CD4-positive, alpha-beta T cell treated with Interleukin-4 for 4 hours (primary cell): ENCODE results near the gene TNNC2.
A peak's percentile ranks its signal among the peaks of the same experiment; 100 is the strongest.
"Not testable (repeated sequence)": the region's sequence is repeated elsewhere in the genome, so short reads cannot be mapped to it uniquely, and the experiment has no call there.

Source experiments
- DNase-seq: peaks from one replicate; pipeline ENCODE4 v3.0.0-alpha.2; 2020

The TNNC2 gene

GRCh38 chr20:45848421-45848820 is 21.3 kb upstream of the TNNC2 start:
- no peak for DNase-seq

DNA sequence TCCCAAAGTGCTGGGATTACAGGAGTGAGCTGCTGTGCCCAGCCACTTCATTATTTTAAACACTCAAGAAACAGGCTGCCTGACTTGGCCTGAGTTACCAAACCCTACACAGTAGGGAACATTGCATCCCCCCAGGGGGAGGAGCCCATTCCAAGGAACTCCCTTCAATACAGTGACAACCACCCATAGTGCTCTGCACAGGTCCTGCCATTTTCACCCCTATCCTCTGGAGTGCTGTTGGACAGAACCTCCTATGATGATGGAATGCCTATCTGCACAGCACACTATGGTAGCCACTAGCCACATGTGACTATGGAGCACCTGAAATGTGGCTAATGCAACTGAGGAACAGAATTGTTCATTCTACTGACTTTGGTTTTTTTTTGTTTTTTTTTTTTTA is 18.3 kb upstream of the TNNC2 start:
- no peak for DNase-seq

- no peak for DNase-seq
Measured at GRCh38 chr20:45843506-45843905, 16.4 kb upstream of the TNNC2 start.

DNA sequence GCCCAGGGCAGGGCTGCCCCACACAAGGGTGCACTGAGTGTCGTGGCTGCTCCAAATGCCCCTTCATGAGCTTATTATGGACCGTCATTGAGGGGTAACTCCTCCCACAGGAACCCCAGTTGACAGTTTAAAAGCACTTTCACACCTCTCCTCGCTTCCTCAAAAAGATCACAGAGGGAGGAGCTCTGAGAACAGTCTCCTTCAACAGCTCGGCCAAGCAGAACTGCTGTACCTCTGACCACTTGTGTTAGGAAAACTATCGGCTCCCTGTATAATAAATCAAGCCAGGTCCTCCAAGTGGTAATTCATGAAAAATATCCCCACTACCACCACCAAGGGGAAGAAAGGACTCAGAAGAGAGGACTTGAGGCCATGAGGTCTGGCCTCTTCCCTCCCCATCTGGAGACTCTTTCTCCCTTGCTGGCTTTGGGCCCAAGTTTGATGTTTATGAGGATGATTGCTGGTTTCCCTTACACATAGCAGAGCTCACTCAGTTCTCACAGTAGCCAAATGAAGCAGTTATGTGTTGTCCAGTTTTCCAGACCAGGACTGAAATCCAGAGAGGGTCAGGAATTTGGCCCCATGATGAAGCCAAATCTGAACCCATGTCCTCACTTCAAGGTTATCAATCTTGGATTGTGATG is 15.2 kb upstream of the TNNC2 start:
- peak; percentile 5 for DNase-seq

DNA sequence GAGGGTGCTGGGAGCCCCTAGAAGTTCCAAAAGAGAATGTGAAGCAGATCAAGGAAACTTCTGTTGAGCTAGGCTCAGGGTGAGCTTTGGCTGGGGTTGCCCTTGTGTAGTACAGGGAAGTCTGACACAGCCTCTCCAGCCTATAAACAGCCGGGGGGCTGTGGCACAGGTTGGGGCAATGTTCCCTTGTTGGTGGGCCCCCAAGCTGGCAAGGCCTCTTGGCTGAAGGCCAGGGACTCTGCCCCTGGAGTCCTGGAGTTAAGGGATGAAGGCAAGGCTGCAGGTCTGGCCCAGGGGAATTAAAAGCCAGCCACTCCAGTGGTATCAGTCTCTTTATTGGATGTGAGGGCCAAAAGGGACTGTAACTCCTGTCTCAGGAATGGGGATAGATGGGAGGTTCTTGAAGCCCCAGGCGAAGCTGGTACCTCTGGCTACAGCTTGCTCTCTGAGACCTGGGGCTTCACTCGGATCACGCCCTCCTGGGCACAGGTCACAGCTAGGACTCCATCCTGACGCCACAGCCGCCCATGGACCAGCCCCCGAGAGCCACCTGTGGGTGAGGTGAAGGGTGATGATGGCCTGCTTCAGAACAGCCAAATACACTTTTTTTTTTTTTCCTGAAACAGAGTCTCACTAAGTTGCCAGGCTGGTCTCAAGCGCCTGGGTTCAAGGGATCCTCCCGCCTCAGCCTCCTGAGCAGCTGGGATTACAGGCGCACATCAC is 14.5 kb upstream of the TNNC2 start:
- no peak for DNase-seq

DNA sequence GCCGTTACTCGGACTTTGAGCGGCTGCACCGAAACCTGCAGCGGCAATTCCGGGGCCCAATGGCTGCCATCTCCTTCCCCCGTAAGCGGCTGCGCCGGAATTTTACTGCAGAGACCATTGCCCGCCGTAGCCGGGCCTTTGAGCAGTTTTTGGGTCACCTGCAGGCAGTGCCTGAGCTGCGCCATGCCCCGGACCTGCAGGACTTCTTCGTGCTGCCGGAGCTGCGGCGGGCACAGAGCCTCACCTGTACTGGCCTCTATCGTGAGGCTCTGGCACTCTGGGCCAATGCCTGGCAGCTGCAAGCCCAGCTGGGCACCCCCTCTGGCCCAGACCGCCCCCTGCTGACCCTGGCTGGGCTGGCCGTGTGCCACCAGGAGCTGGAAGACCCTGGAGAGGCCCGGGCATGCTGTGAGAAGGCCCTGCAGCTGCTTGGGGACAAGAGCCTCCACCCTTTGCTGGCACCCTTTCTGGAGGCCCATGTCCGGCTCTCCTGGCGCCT is 13.6 kb upstream of the TNNC2 start:
- DNase-seq: no peak

GRCh38 chr20:45836841-45837240 is 9.7 kb upstream of the TNNC2 start:
- no peak for DNase-seq

GRCh38 chr20:45835825-45836224 is 8.7 kb upstream of the TNNC2 start:
- DNase-seq: no peak

- DNase-seq: no peak
Measured at GRCh38 chr20:45835329-45835765, 8.2 kb upstream of the TNNC2 start.

DNA sequence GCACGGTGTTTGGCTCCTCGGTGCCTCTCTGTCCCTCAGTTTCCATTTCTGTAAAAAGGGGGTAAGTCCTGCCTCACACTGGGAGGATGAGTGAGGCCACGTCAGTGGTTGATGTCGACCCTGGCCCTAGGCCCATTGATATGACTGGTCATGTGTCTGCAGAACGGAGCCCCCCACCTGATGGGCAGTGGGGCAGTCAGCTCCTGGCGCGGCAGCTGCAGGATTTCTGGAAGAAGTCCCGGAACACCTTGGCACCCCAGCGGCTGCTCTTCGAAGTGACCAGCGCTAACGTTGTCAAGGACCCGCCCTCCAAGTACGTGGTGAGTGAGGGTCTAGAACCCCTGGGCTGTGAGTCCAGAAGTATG is 7.7 kb upstream of the TNNC2 start:
- DNase-seq: no peak

DNA sequence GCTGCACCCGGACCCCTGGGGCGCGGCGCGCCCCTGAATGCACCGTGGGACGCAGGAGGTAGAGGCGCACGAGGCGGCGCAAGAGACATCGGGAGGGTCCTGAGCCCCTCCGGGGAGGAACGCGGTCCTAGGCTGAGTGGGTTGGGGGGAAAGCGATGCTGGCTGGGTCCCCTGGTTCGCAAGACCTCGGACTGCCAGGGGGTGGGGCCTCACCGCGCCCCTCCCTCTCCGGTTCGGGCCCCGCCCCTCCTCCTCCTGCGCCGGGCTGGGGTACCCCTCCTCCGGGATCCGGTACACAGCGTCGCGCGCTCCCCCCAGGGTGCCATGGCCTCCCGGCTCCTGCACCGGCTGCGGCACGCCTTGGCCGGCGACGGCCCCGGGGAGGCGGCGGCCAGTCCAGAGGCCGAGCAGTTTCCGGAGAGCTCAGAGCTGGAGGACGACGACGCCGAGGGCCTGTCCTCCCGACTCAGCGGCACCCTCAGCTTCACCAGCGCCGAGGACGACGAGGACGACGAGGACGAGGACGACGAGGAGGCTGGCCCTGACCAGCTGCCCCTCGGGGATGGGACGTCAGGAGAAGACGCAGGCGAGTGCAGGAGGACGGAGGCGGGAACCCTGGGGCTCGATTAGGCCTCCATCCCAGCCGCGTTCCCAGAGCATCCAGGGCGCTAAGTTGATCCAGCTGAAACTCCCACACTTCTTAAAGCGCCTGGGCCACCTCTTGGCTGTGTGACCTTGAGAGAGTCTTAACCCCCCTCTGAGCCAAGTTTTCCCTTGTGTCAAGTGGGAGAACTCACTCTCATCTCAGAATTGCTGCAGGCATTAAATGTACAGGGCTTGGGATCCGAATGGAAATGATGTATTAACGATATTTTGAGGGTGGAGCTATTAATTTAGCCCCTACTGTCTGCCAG is 7.0 kb upstream of the TNNC2 start:
- DNase-seq: peak; percentile 14

- DNase-seq: no peak
Measured at GRCh38 chr20:45833030-45833882, 6.1 kb upstream of the TNNC2 start, which contains the start of gene SNX21. Gene SNX21 (plus strand): TSS chr20:45833799. CDS start chr20:45833920, 121 bp downstream.

DNA sequence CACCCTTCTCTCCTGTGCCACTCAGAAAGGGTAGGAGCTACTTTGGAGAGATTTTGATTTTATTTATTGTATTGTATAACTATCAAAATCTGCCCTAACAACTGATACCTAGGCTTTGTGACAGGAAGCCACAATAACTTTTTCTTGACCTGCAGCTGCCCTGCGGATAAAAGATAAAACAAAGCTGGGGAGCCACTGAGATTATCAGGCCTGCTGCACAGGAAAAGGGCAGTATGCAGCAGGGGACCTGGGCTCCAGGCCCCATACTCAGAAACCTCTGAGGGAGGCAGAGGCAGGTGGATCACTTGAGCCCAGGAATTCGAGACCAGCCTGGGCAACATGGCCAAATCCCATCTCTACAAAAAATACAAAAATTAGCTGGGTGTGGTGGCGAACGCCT is 5.5 kb upstream of the TNNC2 start:
- no peak for DNase-seq

- DNase-seq: not testable (repeated sequence)
Measured at GRCh38 chr20:45829673-45830106, 2.6 kb upstream of the TNNC2 start.

- DNase-seq: no peak
Measured at GRCh38 chr20:45828589-45828988, 1.5 kb upstream of the TNNC2 start.

- DNase-seq: no peak
Measured at GRCh38 chr20:45827712-45828111, 600 bp upstream of the TNNC2 start.

DNA sequence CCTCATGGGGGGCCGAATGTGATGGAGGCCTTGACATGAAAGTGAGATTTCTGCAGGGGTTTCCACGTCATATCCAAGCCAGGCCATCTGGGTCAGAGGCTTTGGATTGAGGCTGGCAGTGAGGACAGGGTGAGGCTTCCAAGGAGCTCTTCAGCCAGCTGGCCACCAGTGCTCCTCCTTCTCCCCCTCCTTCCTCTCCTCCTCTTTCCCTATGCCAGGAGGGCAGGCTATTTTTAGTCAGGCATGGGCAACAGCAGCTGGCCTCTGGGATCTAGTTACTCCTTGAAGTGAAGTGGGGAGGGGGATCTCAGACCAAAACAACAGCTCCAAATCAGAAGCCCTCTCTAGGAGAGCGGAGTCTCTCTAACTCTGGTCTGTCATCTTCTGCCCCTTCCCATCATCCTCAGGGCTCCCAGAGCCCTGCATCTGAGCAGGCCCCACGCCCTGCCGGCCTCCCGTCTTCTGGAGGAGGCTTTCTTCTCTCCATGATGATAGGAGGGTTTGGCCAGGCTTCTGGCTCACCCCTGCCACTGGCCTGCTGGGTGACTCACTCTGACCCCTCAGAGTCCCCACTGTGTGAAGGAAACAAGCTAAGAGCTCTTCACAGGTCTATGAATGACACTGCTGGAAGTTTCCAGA is 612 bp downstream of the TNNC2 start:
- no peak for DNase-seq

- peak; percentile 50 for DNase-seq
Measured at GRCh38 chr20:45823949-45824835, 2.9 kb downstream of the TNNC2 start.

- no peak for DNase-seq
Measured at GRCh38 chr20:45822857-45823256, 4.3 kb downstream of the TNNC2 start.

GRCh38 chr20:45821947-45822346 is 5.2 kb downstream of the TNNC2 start:
- DNase-seq: no peak

DNA sequence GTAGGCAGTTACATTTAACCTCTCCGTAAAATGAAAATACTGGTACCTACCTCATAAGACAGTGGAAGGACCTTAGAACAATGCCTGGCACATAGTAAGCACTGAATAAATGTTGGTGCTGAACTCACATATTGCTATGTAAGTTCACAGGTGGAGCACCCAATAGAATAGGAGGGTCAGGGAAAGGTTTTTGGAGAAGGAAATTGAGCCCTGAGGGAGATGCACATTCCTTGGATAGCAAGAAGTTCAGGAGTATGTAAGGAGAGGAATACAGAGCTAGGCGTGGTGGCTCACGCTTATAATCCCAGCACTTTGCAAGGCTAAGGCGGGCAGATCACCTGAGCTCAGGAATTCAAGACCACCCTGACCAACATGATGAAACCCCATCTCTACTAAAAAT is 7.6 kb downstream of the TNNC2 start:
- DNase-seq: no peak
